ENCODE measurements around the gene KDM5A.

KDM5A gene

GRCh38 chr12:272942-273341 is 116.2 kb downstream of the KDM5A start:
- no peak for DNase-seq (ENCODE audit: low read depth in 2 of 2)

- DNase-seq (ENCODE audit: low read depth in 2 of 2): no peak
Measured at GRCh38 chr12:271161-271560, 118.0 kb downstream of the KDM5A start.

- DNase-seq (ENCODE audit: low read depth in 2 of 2): no peak
Measured at GRCh38 chr12:269191-269590, 119.9 kb downstream of the KDM5A start.

GRCh38 chr12:268483-268840 is 120.7 kb downstream of the KDM5A start:
- DNase-seq (ENCODE audit: low read depth in 2 of 2): no peak

- DNase-seq (ENCODE audit: low read depth in 2 of 2): no peak
Measured at GRCh38 chr12:267581-268482, 121.3 kb downstream of the KDM5A start.

GRCh38 chr12:265096-265495 is 124.0 kb downstream of the KDM5A start:
- DNase-seq (ENCODE audit: low read depth in 2 of 2): no peak

GRCh38 chr12:264269-264668 is 124.9 kb downstream of the KDM5A start:
- DNase-seq (ENCODE audit: low read depth in 2 of 2): no peak

- no peak for DNase-seq (ENCODE audit: low read depth in 2 of 2)
Measured at GRCh38 chr12:263574-263973, 125.5 kb downstream of the KDM5A start.

GRCh38 chr12:262817-263216 is 126.3 kb downstream of the KDM5A start, which contains the start of gene SLC6A13:
Gene SLC6A13, minus strand, starts transcription at chr12:262836. Its CDS starts 2,784 bp downstream, at chr12:260052.
- no peak for DNase-seq (ENCODE audit: low read depth in 2 of 2)

- DNase-seq (ENCODE audit: low read depth in 2 of 2): no peak
Measured at GRCh38 chr12:262113-262512, 127.0 kb downstream of the KDM5A start.

GRCh38 chr12:257521-258321 is 131.4 kb downstream of the KDM5A start:
- DNase-seq (ENCODE audit: low read depth in 2 of 2): no peak

- no peak for DNase-seq (ENCODE audit: low read depth in 2 of 2)
Measured at GRCh38 chr12:256958-257357, 132.2 kb downstream of the KDM5A start.

GRCh38 chr12:256225-256624 is 132.9 kb downstream of the KDM5A start:
- DNase-seq (ENCODE audit: low read depth in 2 of 2): no peak

- DNase-seq (ENCODE audit: low read depth in 2 of 2): no peak
Measured at GRCh38 chr12:254912-255311, 134.2 kb downstream of the KDM5A start.

- no peak for DNase-seq (ENCODE audit: low read depth in 2 of 2)
Measured at GRCh38 chr12:254039-254438, 135.1 kb downstream of the KDM5A start.

- DNase-seq (ENCODE audit: low read depth in 2 of 2): no peak
Measured at GRCh38 chr12:253116-253831, 135.8 kb downstream of the KDM5A start.

GRCh38 chr12:252636-253035 is 136.5 kb downstream of the KDM5A start:
- DNase-seq (ENCODE audit: low read depth in 2 of 2): no peak

- DNase-seq (ENCODE audit: low read depth in 2 of 2): no peak
Measured at GRCh38 chr12:247271-247670, 141.8 kb downstream of the KDM5A start.

GRCh38 chr12:243381-243780 is 145.7 kb downstream of the KDM5A start:
- no peak for DNase-seq (ENCODE audit: low read depth in 2 of 2)

- no peak for DNase-seq (ENCODE audit: low read depth in 2 of 2)
Measured at GRCh38 chr12:242496-242895, 146.6 kb downstream of the KDM5A start.

- DNase-seq (ENCODE audit: low read depth in 2 of 2): no peak
Measured at GRCh38 chr12:241266-241665, 147.9 kb downstream of the KDM5A start.

GRCh38 chr12:240566-240965 is 148.6 kb downstream of the KDM5A start:
- no peak for DNase-seq (ENCODE audit: low read depth in 2 of 2)
